ENCODE data around the gene DYSF. TPM values are rescaled to one million over a fixed set of nuclear protein-coding genes. Genes with fewer than 3 reads are reported as not detected.

The DYSF gene
- total RNA-seq, 1 donor from 2014 or later = 0.13 TPM

DNA sequence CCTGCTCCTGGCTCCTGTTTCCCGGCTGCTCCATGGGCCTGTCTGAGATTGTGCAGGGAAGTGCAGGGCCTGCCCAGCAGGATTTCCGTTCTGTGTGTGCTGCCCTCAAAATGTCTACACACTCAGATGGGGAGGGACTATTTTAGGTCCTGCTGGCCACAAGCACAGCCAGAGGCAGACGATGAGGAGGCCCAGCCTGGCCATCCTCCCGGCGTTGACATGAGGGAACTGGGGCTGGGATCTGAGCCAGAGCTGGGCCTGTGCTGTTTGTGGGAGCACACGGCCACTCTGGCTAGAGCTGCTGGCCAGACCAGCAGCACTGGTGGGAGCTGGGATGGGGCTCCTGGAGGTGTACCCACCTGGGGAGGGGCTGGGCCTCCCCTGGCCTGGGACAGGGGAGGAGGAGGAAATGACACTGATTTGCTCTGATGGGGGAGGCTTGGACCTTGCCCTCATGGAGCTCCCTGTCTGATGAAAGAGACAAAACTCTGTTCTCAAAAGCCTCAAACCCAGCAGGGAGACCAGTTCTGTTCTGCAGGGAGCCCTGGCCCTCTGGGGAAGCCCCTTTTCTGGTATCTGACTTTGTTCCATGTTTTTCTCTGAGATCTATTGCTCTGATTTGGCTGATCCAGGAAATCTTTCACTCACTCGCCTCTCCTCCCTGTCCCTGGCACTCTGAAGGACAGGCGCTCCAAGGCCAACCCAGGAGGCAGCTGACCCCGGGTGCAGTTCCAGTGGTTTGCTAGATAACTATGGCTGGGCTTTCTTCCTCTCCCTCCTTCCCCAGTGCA lies 161.8 kb downstream of the DYSF start:
- H3K27me3 Mint-ChIP-seq = peaks cover 8% of the 10 kb centered on the region
- TF ChIP-seq, protein P1, sequence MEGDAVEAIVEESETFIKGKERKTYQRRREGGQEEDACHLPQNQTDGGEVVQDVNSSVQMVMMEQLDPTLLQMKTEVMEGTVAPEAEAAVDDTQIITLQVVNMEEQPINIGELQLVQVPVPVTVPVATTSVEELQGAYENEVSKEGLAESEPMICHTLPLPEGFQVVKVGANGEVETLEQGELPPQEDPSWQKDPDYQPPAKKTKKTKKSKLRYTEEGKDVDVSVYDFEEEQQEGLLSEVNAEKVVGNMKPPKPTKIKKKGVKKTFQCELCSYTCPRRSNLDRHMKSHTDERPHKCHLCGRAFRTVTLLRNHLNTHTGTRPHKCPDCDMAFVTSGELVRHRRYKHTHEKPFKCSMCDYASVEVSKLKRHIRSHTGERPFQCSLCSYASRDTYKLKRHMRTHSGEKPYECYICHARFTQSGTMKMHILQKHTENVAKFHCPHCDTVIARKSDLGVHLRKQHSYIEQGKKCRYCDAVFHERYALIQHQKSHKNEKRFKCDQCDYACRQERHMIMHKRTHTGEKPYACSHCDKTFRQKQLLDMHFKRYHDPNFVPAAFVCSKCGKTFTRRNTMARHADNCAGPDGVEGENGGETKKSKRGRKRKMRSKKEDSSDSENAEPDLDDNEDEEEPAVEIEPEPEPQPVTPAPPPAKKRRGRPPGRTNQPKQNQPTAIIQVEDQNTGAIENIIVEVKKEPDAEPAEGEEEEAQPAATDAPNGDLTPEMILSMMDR (IDR thresholded peaks at IDR 0.05) = no peak
- intact Hi-C loops (cut with micrococcal nuclease) = no loop called here
- CTCF ChIA-PET = interaction anchor here (0.6 kb wide), 1 partner anchor 329 kb away, joined by 3 read pairs; no protein-coding TSS in a partner anchor
- no peak overlapping the region for H3K4me3 Mint-ChIP-seq
- H3K36me3 Mint-ChIP-seq (ENCODE audit: low read depth) = no peaks in the 10 kb centered on the region
- DNase-seq (no peak), ATAC-seq (ENCODE audit: low read depth) (no peak)
- H3K9me3 Mint-ChIP-seq = no peaks in the 10 kb centered on the region
- POLR2A ChIA-PET = no interaction called here
- H3K4me1 Mint-ChIP-seq = no peaks in the 10 kb centered on the region
- H3K27ac Mint-ChIP-seq = no peak overlapping the region

DNA sequence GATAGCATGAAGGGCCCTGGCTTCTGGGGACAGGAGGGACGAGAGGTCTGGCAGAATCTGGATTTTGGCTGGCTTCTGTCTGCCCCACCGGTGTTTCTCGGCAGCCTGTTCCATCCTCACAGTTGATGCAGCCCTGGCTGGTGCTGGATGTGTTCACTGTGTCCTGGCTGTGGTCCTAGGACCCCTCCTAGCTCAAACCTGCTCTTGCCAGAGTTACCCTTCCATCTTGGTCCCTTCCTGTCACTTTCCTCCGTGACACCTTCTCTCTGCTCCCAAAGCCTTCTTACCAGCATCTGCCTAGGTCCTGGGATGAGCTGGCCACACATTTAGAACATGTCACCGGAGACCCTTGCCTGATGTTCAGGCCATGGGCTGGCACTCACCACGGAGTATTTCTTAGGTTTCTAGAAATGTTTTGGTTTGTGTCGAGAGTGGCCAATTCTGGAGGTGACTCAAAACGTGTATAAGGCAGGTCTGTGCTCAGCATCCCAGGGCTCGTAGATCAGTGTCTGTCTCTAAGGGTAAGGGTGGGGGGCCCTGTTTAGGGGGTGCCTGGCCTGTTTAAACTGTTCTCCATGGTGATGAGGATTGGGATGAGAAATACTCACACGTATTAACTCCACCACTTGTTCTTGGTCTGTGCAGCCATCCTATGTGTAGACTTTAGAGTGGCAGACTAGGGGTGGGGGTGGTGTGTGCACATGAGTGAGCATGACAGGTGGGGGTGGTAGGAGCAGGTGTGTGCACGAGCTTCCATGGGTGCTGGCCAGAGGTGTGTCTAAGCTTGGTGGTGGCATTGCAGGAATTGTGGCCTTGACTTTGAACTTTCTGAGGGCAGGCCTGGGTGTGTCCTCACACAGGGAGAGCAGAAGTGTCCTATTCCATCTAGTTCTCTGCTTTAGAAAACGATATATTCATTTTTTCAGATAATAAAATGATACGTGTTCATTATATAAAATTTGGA lies 162.7 kb downstream of the DYSF start:
- no peak overlapping the region for H3K27ac Mint-ChIP-seq
- DNase-seq (no peak), ATAC-seq (ENCODE audit: low read depth) (no peak)
- H3K36me3 Mint-ChIP-seq (ENCODE audit: low read depth) = no peaks in the 10 kb centered on the region
- no peaks in the 10 kb centered on the region for H3K9me3 Mint-ChIP-seq
- H3K4me3 Mint-ChIP-seq = no peak overlapping the region
- TF ChIP-seq, protein P1 (IDR thresholded peaks at IDR 0.05) = no peak
- ChIA-PET CTCF (no interaction called here), POLR2A (no interaction called here)
- intact Hi-C loops (cut with micrococcal nuclease) = no loop called here
- peaks cover 8% of the 10 kb centered on the region for H3K27me3 Mint-ChIP-seq
- H3K4me1 Mint-ChIP-seq = no peaks in the 10 kb centered on the region

DNA sequence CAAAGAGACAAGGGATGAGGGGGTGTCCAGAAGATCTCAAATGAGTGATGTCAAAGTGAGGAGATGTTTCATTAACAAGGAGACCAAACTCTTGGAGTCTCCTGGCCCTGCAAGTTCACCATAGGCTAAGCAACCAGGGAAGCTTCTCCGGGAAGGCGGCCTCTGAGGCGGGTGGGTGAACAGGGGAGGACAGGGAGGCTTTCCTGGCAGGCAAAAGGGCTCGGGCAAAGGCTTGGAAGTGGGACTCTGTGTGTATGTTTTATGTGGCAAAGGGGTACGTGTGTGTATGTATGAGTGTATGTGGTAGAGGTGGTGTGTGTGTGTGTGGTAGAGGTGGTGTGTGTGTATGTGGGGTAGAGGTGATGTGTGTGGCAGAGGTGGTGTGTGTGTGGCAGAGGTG lies 163.9 kb downstream of the DYSF start:
- TF ChIP-seq, protein P1 (IDR thresholded peaks at IDR 0.05) = no peak
- ATAC-seq (ENCODE audit: low read depth) (no peak), DNase-seq (no peak)
- Mint-ChIP-seq H3K27ac (no peak overlapping the region), H3K4me3 (no peak overlapping the region), H3K9me3 (no peaks in the 10 kb centered on the region), H3K27me3 (peaks cover 8% of the 10 kb centered on the region), H3K36me3 (ENCODE audit: low read depth) (no peaks in the 10 kb centered on the region), H3K4me1 (no peaks in the 10 kb centered on the region)
- intact Hi-C loops (cut with micrococcal nuclease) = no loop called here
- ChIA-PET CTCF (no interaction called here), POLR2A (no interaction called here)

DNA sequence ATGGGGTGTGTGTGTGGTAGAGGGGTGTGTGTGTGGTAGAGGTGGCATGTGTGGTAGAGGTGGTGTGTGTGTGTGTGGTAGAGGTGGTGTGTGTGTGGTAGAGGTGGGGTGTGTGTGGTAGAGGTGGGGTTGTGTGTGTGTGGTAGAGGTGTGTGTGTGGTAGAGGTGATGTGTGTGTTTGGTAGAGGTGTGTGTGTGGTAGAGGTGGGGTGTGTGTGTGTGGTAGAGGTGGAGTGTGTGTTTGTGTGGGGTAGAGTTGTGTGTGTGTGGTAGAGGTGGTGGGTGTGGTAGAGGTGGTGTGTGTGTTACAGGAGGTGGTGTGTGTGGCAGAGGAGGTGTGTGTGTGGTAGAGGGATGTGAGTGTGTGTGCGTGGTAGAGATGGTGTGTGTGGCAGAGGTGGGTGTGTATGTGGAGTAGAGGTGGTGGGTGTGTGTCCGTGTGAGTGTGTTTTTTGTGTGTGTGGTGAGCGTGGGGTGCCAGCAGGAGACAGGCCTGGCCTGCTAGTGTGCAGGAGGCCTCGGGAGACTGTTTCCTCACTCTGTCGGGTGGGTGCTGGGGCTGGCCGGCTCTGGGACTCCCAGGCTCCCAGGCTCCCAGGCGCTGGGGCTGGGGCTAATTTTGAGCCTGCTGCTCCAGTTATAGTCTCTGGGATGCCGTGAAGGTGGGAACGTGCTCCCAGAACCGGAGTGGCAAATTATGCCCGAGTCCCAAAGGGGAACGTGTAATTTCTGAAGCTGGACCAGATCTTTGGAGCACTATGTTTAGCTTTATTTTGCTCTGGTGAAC lies 165.2 kb downstream of the DYSF start:
- POLR2A ChIA-PET = no interaction called here
- H3K36me3 Mint-ChIP-seq (ENCODE audit: low read depth) = no peaks in the 10 kb centered on the region

More for the DNA sequence above, 165.2 kb downstream of the DYSF start:
- Mint-ChIP-seq H3K4me3 (no peak overlapping the region), H3K4me1 (no peaks in the 10 kb centered on the region), H3K27ac (no peak overlapping the region), H3K27me3 (peaks cover 8% of the 10 kb centered on the region), H3K9me3 (no peaks in the 10 kb centered on the region)
- intact Hi-C loops (cut with micrococcal nuclease) = no loop called here
- ATAC-seq (ENCODE audit: low read depth) = no peak
- no peak for DNase-seq
- CTCF ChIA-PET = no interaction called here
- TF ChIP-seq, protein P1 (IDR thresholded peaks at IDR 0.05) = no peak
